CD4-positive, alpha-beta T cell treated with Interleukin-12 subunit alpha and Interleukin-12 subunit beta, for 1 hour (primary cell): ENCODE data around the gene GRK1.
"Not testable (repeated sequence)": the region's sequence is repeated elsewhere in the genome, so short reads cannot be mapped to it uniquely, and the experiment has no call there.

Experiments used
- DNase-seq: peaks from one replicate; pipeline ENCODE4 v3.0.0-alpha.2; 2020

The GRK1 gene

GRCh38 chr13:113745500-113746142 is 78.6 kb downstream of the GRK1 start:
- DNase-seq: not testable (repeated sequence)

DNA sequence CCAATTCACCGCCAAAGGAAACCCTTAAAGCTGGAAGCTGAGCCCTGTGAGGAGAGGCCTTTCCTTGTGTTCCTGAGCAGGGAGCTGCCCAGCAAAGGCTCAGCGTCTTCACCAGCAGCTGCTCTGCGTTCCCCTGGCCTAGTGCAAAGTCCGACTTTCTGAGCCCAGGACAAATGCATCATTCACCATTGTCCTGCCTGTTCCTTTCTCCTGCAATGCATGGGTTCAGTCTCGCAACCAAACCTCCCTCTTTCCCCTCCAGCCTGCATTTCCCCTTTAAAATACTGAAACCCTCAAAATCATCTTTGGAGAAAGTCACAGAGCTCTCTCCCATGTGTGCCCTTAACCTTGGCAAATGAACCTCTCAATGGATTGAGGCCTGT is 79.1 kb downstream of the GRK1 start:
- DNase-seq: no peak

DNA sequence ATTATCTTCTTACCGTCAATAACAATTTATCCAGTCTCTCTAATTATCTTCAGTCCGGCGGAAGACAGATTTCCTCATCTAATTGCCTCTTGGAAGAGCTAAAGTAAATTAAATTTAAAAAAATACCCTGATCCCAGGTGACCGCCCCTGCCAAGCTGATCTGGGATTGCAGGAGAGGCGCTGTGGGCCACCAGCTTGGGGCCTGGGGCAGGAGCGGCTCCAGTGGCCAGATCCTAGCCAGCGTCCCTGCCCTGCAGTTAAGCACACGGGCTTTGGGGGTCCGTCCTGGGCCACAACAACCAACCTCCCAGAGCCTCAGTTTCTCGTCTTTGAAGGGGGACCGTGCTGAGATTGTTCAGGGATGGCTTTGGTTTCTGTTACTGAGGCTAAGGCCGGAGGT is 79.7 kb downstream of the GRK1 start:
- no peak for DNase-seq

DNA sequence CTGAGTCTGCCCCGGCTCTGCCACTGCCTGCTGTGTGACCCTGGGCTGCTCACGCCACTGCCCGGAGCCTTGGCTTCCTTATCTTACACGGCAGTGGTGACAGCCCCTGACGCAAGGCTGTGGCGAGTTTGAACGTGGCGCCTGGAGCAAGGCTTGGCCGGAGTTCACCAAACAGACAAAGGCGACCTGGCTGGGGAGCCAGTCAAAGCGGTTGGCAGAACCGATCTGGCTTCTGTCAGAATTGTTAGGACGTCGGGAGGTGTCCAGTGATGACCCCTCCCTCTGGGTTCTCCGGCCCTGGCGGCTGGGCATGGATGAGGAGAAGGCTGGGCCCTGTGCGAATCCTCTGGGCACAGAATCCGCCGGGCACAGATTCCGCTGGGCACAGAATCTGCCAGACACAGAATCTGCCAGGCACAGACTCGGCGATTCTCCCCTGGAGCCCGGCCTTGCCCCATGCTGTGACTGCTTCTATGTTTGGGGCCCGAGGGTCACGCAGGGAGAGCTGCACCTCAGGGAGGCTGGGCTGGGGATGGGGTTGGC is 80.3 kb downstream of the GRK1 start:
- DNase-seq: no peak

DNA sequence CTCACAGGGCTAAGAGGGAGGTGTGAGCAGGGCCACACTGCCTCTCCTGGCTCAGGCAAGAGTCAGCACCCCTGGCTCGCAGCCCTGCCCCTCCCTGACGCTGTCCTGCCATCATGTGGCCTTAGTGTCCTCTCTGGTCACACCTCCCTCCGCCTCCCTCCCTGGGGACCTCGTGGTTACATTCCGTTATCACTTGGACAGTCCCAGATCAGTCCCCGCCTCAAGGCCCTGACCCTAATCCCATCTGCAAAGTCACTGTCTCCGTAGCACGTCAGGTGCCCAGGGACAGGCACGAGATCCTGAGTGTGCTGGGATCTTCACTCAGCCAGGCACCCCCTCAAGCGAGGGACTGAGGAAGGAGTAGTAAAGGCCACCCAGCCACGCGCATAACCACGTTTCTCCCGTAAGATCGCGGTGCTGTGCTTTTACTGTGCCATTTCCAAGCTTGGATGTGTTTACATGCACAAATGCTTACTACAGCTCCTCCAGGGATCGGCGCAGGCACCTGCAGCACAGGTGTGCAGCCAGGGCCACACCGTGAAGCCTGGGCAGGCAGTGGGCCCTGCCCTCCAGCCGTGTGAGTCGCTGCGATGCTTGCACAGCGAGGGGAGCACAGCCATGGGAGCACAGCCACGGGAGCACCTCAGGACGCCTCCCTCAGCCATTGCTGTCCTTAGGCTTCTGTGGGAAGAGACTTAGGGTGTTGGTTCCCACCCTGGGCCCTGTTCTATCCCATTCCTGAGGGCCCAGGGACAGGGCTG is 81.3 kb downstream of the GRK1 start:
- no peak for DNase-seq

DNA sequence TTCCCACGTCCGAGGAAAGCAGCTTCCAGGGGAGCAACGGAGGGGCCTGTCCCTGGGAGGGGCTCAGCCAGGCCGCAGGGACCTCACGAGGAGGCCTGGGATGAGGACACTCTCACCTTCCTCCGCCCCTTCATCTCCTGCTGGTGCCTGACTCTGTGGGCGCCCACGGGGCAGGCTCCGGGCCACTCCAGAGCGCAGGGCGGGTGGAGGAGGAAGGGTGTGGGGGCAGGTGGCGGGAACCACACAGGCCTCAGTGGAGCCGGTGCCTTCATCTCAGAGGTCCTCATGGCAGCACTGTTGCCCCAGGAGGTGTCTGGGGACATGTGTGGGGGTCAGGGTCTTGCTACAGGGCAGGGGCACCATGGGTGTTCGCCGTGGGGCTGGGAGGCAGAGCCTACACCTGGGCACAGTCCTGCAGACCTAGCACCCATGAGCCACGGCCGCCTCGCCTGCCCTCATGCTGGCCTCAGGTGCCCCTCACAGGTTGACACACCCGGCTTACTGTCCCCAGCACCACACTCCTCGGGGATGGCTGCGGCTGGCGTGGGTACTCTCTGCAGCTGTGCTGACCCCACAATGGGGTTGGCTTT is 81.9 kb downstream of the GRK1 start:
- DNase-seq: no peak

DNA sequence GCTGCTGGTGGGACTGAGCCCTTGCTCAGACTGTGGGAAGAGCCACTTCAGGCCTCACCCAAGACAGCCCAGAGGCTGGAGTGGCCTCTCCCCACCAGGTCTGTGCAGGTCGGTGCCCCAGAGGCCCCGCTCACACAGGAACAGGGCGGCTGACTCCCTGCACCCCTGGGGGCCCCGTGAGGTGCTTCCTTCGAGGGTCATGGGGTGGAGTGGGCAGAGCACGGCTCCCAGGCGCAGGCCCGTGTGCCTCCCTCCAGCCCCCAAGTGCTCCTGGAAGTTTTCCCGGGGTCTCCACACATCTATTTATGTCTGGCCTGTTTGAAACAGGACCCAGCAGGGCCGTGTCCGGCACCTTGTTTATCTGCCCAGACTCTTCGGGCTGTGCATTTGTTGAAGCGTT is 82.5 kb downstream of the GRK1 start:
- DNase-seq: no peak

- DNase-seq: no peak
Measured at GRCh38 chr13:113749967-113750366, 82.9 kb downstream of the GRK1 start.

DNA sequence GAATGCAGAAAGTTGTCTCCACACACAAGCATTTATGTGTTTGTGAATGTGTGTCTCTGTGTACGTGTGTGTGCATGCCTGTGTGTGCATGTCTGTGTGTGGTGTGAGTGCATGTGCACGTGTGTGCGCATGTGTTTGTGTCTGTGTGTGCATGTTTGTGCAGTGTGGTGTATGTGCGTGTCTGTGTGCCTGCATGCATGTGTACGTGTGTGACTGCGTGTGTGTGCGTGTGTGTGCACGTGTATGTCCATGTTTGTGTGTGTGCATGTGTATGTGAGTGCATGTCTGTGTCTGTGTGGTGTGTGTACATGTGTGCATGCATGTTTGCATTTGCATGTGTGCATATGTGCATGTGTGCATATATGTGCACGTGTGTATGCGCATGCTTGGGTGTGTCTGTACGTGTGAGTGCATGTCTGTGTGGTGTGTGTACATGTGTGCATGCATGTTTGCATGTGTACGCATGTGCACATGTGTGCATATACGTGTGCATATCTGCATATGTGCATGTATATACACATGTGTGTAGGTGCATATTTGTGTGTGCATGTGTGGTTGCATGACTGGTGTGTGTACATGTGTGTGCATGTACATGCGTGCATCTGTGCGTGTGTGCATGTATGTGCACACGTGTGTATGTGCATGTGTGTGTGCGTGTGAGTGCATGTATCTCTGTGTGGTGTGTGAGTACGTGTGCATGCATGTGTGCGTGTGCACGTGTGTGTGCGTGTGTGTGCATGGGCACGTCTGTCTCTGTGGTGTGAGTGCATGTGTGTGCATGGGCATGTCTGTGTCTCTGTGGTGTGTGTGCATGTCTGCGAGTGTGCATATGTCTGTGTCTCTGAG is 83.8 kb downstream of the GRK1 start:
- DNase-seq: no peak

- DNase-seq: no peak
Measured at GRCh38 chr13:113751491-113751890, 84.5 kb downstream of the GRK1 start.

DNA sequence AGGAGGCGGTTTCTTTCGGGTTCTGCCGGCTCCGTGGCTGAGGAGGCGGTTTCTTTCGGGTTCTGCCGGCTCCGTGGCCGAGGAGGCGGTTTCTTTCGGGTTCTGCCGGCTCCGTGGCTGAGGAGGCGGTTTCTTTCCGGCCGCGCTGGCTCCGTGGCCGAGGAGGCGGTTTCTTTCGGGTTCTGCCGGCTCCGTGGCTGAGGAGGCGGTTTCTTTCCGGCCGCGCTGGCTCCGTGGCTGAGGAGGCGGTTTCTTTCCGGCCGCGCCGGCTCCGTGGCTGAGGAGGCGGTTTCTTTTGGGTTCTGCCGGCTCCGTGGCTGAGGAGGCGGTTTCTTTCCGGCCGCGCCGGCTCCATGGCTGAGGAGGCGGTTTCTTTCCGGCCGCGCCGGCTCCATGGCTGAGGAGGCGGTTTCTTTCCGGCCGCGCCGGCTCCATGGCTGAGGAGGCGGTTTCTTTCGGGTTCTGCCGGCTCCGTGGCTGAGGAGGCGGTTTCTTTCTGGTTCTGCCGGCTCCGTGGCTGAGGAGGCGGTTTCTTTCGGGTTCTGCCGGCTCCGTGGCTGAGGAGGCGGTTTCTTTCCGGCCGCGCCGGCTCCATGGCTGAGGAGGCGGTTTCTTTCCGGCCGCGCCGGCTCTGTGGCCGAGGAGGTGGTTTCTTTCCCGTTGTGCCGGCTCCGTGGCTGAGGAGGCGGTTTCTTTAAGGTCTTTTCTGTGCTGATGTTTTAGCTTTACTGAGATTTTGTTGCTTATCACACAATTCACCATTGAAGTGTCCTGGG is 85.4 kb downstream of the GRK1 start:
- not testable (repeated sequence) for DNase-seq

GRCh38 chr13:113753171-113753570 is 86.2 kb downstream of the GRK1 start:
- DNase-seq: no peak

DNA sequence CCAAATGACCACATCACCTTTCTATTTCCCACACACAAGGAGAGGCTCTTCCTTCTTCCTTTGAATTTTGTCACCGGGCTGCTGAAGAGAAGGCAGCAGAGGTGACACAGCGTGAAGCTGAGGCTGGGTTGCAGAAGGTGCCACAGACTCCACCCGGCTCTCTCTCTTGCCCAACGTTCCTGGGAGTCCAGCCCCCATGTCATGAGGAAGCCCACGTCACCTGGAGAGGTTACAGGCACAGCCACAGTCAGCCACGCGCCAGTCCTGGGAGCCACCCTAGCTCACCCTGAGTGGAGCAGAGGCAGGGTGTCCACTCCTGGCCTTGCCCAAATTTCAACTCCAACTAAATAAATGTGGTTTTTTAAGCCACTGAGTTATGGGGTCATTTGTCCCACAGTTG is 87.2 kb downstream of the GRK1 start:
- no peak for DNase-seq

DNA sequence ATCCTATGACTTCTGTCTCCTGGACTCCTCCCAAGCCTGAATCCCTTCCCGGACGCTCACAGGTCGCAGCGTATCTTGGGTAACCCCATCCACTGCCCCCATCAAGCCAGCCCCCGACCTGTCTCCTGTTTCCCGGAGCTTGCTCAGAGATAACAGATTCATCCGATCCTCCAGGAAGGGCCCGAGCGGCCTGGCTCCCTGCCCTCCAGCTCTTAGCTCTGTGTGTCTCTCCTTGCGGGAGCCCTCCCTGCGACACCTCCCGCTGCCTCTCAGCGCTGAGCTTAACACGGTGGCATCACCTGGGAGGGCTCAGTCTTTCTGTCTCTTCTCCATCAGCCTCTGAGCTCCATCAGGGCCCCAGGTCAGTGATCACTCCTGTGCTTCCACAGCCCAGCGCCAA is 87.7 kb downstream of the GRK1 start:
- no peak for DNase-seq

GRCh38 chr13:113756441-113757097 is 89.5 kb downstream of the GRK1 start:
- DNase-seq: no peak

GRCh38 chr13:113758651-113759524 is 91.9 kb downstream of the GRK1 start, which contains the start of gene TMEM255B:
TSS of gene TMEM255B (plus strand) at chr13:113759226. CDS start at chr13:113759270, 44 bp downstream.
- peak; percentile 70 for DNase-seq

- no peak for DNase-seq
Measured at GRCh38 chr13:113759525-113760137, 92.6 kb downstream of the GRK1 start.

DNA sequence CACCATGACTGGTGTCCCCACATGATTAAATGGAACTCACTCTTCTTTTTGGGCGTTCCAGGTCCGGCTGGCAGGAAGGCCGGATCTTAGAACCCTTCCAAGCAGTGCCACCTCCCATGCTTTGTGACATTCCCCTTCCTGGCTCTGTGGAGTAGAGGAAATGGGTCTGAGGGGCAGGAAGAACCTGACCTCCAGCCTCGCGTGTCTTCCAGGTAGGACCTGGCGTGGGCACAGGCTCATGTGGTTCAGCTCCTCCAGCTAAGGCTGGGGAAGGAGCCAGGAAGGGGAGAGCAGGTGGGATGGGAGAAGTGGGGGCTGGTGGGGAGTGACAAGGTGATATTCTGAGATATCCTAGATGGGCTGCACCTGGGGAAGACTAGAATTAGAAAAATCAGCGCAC is 94.1 kb downstream of the GRK1 start:
- no peak for DNase-seq

- no peak for DNase-seq
Measured at GRCh38 chr13:113762075-113762474, 95.1 kb downstream of the GRK1 start.

GRCh38 chr13:113762538-113762937 is 95.5 kb downstream of the GRK1 start:
- DNase-seq: no peak
